ENCODE data around the gene SAMD1.

SAMD1 gene

GRCh38 chr19:14114439-14114838 lies 23.9 kb upstream of the SAMD1 start:
- H3K36me3 ChIP-seq (replicated peaks in 1 of 2; ENCODE audit: control insufficient read depth in 2 of 2, insufficient read depth in 2 of 2, low read length in 2 of 2), result peaks cover 0 to 4% of the 10 kb centered on the region in 2 donors
- no peaks in the 10 kb centered on the region for H3K27me3 ChIP-seq (ENCODE audit: control insufficient read depth in 3 of 3, insufficient read depth in 3 of 3, low read depth in 1 of 3, low read length in 3 of 3)
- no peak overlapping the region for H2BK12ac ChIP-seq (ENCODE audit: low read length)
- H3K9me3 ChIP-seq (replicated peaks in 1 of 2; ENCODE audit: control insufficient read depth in 2 of 2, insufficient read depth in 1 of 2, low read depth in 1 of 2, low read length in 2 of 2), result no peaks in the 10 kb centered on the region
- no peak overlapping the region for H3K14ac ChIP-seq (ENCODE audit: low read length)
- DNase-seq (ENCODE audit: low spot score), result no peak
- H4K8ac ChIP-seq (ENCODE audit: low read depth, low read length), result no peak overlapping the region
- H4K91ac ChIP-seq (ENCODE audit: low read depth, low read length, poor library complexity), result no peak overlapping the region
- peaks cover 12 to 37% of the 10 kb centered on the region in 2 donors for H3K4me1 ChIP-seq (ENCODE audit: control insufficient read depth in 2 of 2, insufficient read depth in 1 of 2, low read depth in 1 of 2, low read length in 2 of 2)
- peaks cover 2% of the 10 kb centered on the region for H3K79me1 ChIP-seq (ENCODE audit: low read depth, low read length)
- no peak overlapping the region for H2BK120ac ChIP-seq (ENCODE audit: low read depth, low read length)
- H3K23ac ChIP-seq (ENCODE audit: low read depth, low read length, poor library complexity), result no peak overlapping the region
- peak overlapping the region; percentile 26 for H2AK5ac ChIP-seq (ENCODE audit: low read depth, low read length)
- H3K4me3 ChIP-seq (ENCODE audit: low read length in 2 of 2), result no peak overlapping the region
- WGBS, 2 donors (ENCODE audit: extremely low coverage in 2 of 2, insufficient read length in 2 of 2, insufficient replicate concordance in 1 of 2), result no CpG with 5 or more reads among the region's 7 CpGs
- no peak overlapping the region for H3K9ac ChIP-seq (ENCODE audit: low read depth, low read length, poor library complexity)
- no peak overlapping the region for H2AFZ ChIP-seq (ENCODE audit: low read length)
- no peak overlapping the region for H2BK5ac ChIP-seq (ENCODE audit: low read length)
- H3K27ac ChIP-seq (replicated peaks; ENCODE audit: low read length), result no peak overlapping the region
- no peak overlapping the region for H3K18ac ChIP-seq (ENCODE audit: low read length)
- no peak overlapping the region for H3K4ac ChIP-seq (ENCODE audit: low read length)
- no peak overlapping the region for H3K4me2 ChIP-seq (ENCODE audit: insufficient read depth, low read length, poor library complexity, severe bottlenecking)
- H2BK15ac ChIP-seq (ENCODE audit: low read length), result no peak overlapping the region

GRCh38 chr19:14113762-14114414 lies 23.3 kb upstream of the SAMD1 start:
- H2BK120ac ChIP-seq (ENCODE audit: low read depth, low read length), result no peak overlapping the region
- H3K4ac ChIP-seq (ENCODE audit: low read length), result no peak overlapping the region
- H4K8ac ChIP-seq (ENCODE audit: low read depth, low read length), result no peak overlapping the region
- no peak overlapping the region for H3K18ac ChIP-seq (ENCODE audit: low read length)
- no peak overlapping the region for H3K27ac ChIP-seq (replicated peaks; ENCODE audit: low read length)
- no peak overlapping the region for H2AFZ ChIP-seq (ENCODE audit: low read length)
- H3K4me3 ChIP-seq (ENCODE audit: low read length in 2 of 2), result no peak overlapping the region
- no peak overlapping the region for H2BK5ac ChIP-seq (ENCODE audit: low read length)
- H3K36me3 ChIP-seq (replicated peaks in 1 of 2; ENCODE audit: control insufficient read depth in 2 of 2, insufficient read depth in 2 of 2, low read length in 2 of 2), result no peaks in the 10 kb centered on the region
- H2BK15ac ChIP-seq (ENCODE audit: low read length), result no peak overlapping the region
- no peak overlapping the region for H2BK12ac ChIP-seq (ENCODE audit: low read length)
- H3K14ac ChIP-seq (ENCODE audit: low read length), result peak overlapping the region; percentile 27
- H4K91ac ChIP-seq (ENCODE audit: low read depth, low read length, poor library complexity), result no peak overlapping the region
- no peak for DNase-seq (ENCODE audit: low spot score)
- no CpG with 5 or more reads among the region's 18 CpGs for WGBS, 2 donors (ENCODE audit: extremely low coverage in 2 of 2, insufficient read length in 2 of 2, insufficient replicate concordance in 1 of 2)
- H3K27me3 ChIP-seq (ENCODE audit: control insufficient read depth in 3 of 3, insufficient read depth in 3 of 3, low read depth in 1 of 3, low read length in 3 of 3), result no peaks in the 10 kb centered on the region
- H3K9me3 ChIP-seq (replicated peaks in 1 of 2; ENCODE audit: control insufficient read depth in 2 of 2, insufficient read depth in 1 of 2, low read depth in 1 of 2, low read length in 2 of 2), result no peaks in the 10 kb centered on the region
- H3K9ac ChIP-seq (ENCODE audit: low read depth, low read length, poor library complexity), result peak overlapping the region; percentile 50
- H3K79me1 ChIP-seq (ENCODE audit: low read depth, low read length), result peaks cover 2% of the 10 kb centered on the region
- H2AK5ac ChIP-seq (ENCODE audit: low read depth, low read length), result no peak overlapping the region
- H3K4me2 ChIP-seq (ENCODE audit: insufficient read depth, low read length, poor library complexity, severe bottlenecking), result no peak overlapping the region
- peak overlapping the region; percentile 93 for H3K23ac ChIP-seq (ENCODE audit: low read depth, low read length, poor library complexity)
- H3K4me1 ChIP-seq (ENCODE audit: control insufficient read depth in 2 of 2, insufficient read depth in 1 of 2, low read depth in 1 of 2, low read length in 2 of 2), result peaks cover 10 to 32% of the 10 kb centered on the region in 2 donors

- Histone ChIP-seq H3K9me3 (replicated peaks in 1 of 2; ENCODE audit: control insufficient read depth in 2 of 2, insufficient read depth in 1 of 2, low read depth in 1 of 2, low read length in 2 of 2) (no peaks in the 10 kb centered on the region), H4K91ac (ENCODE audit: low read depth, low read length, poor library complexity) (no peak overlapping the region), H3K27ac (replicated peaks; ENCODE audit: low read length) (no peak overlapping the region), H2BK12ac (ENCODE audit: low read length) (no peak overlapping the region), H3K4me2 (ENCODE audit: insufficient read depth, low read length, poor library complexity, severe bottlenecking) (no peak overlapping the region), H3K79me1 (ENCODE audit: low read depth, low read length) (peaks cover 2% of the 10 kb centered on the region), H3K23ac (ENCODE audit: low read depth, low read length, poor library complexity) (no peak overlapping the region), H2BK120ac (ENCODE audit: low read depth, low read length) (no peak overlapping the region), H3K4me1 (ENCODE audit: control insufficient read depth in 2 of 2, insufficient read depth in 1 of 2, low read depth in 1 of 2, low read length in 2 of 2) (peaks cover 4 to 26% of the 10 kb centered on the region in 2 donors), H3K9ac (ENCODE audit: low read depth, low read length, poor library complexity) (no peak overlapping the region), H3K4ac (ENCODE audit: low read length) (no peak overlapping the region), H3K18ac (ENCODE audit: low read length) (no peak overlapping the region), H2BK15ac (ENCODE audit: low read length) (no peak overlapping the region), H2BK5ac (ENCODE audit: low read length) (no peak overlapping the region), H4K8ac (ENCODE audit: low read depth, low read length) (no peak overlapping the region), H2AFZ (ENCODE audit: low read length) (peak overlapping the region; percentile 71), H3K36me3 (replicated peaks in 1 of 2; ENCODE audit: control insufficient read depth in 2 of 2, insufficient read depth in 2 of 2, low read length in 2 of 2) (no peaks in the 10 kb centered on the region), H2AK5ac (ENCODE audit: low read depth, low read length) (no peak overlapping the region), H3K4me3 (ENCODE audit: low read length in 2 of 2) (no peak overlapping the region), H3K14ac (ENCODE audit: low read length) (no peak overlapping the region), H3K27me3 (ENCODE audit: control insufficient read depth in 3 of 3, insufficient read depth in 3 of 3, low read depth in 1 of 3, low read length in 3 of 3) (no peaks in the 10 kb centered on the region)
- WGBS, 2 donors (ENCODE audit: extremely low coverage in 2 of 2, insufficient read length in 2 of 2, insufficient replicate concordance in 1 of 2), result no CpG with 5 or more reads among the region's 12 CpGs
- no peak for DNase-seq (ENCODE audit: low spot score)
These were observed 22.3 kb upstream of the SAMD1 start for GRCh38 chr19:14112809-14113385.

- DNase-seq (ENCODE audit: low spot score), result no peak
- no peaks in the 10 kb centered on the region for H3K27me3 ChIP-seq (ENCODE audit: control insufficient read depth in 3 of 3, insufficient read depth in 3 of 3, low read depth in 1 of 3, low read length in 3 of 3)
- H3K79me1 ChIP-seq (ENCODE audit: low read depth, low read length), result peaks cover 2% of the 10 kb centered on the region
- no peak overlapping the region for H2BK120ac ChIP-seq (ENCODE audit: low read depth, low read length)
- H3K18ac ChIP-seq (ENCODE audit: low read length), result peak overlapping the region; percentile 36
- peaks cover 4 to 26% of the 10 kb centered on the region in 2 donors for H3K4me1 ChIP-seq (ENCODE audit: control insufficient read depth in 2 of 2, insufficient read depth in 1 of 2, low read depth in 1 of 2, low read length in 2 of 2)
- H2AFZ ChIP-seq (ENCODE audit: low read length), result no peak overlapping the region
- no peak overlapping the region for H3K14ac ChIP-seq (ENCODE audit: low read length)
- no peak overlapping the region for H4K8ac ChIP-seq (ENCODE audit: low read depth, low read length)
- peaks cover 0 to 3% of the 10 kb centered on the region in 2 donors for H3K36me3 ChIP-seq (replicated peaks in 1 of 2; ENCODE audit: control insufficient read depth in 2 of 2, insufficient read depth in 2 of 2, low read length in 2 of 2)
- H2AK5ac ChIP-seq (ENCODE audit: low read depth, low read length), result no peak overlapping the region
- no peak overlapping the region for H2BK12ac ChIP-seq (ENCODE audit: low read length)
- no peak overlapping the region for H2BK15ac ChIP-seq (ENCODE audit: low read length)
- H4K91ac ChIP-seq (ENCODE audit: low read depth, low read length, poor library complexity), result no peak overlapping the region
- H2BK5ac ChIP-seq (ENCODE audit: low read length), result no peak overlapping the region
- no peak overlapping the region for H3K4me2 ChIP-seq (ENCODE audit: insufficient read depth, low read length, poor library complexity, severe bottlenecking)
- no peaks in the 10 kb centered on the region for H3K9me3 ChIP-seq (replicated peaks in 1 of 2; ENCODE audit: control insufficient read depth in 2 of 2, insufficient read depth in 1 of 2, low read depth in 1 of 2, low read length in 2 of 2)
- WGBS, 2 donors (ENCODE audit: extremely low coverage in 2 of 2, insufficient read length in 2 of 2, insufficient replicate concordance in 1 of 2), result no CpG with 5 or more reads among the region's 12 CpGs
- H3K23ac ChIP-seq (ENCODE audit: low read depth, low read length, poor library complexity), result no peak overlapping the region
- H3K9ac ChIP-seq (ENCODE audit: low read depth, low read length, poor library complexity), result no peak overlapping the region
- H3K27ac ChIP-seq (replicated peaks; ENCODE audit: low read length), result no peak overlapping the region
- no peak overlapping the region for H3K4me3 ChIP-seq (ENCODE audit: low read length in 2 of 2)
- H3K4ac ChIP-seq (ENCODE audit: low read length), result no peak overlapping the region
These were observed 21.7 kb upstream of the SAMD1 start for GRCh38 chr19:14112051-14112808.
